Activated CD4-positive, alpha-beta T cell treated with anti-CD3 and anti-CD28 coated beads, Interleukin-10, Interleukin-2, amounts not matched to agents 100 ng/mL and 50 ng/mL, durations not matched to agents 16 hours and 8 hours (primary cell): ENCODE measurements around the gene VDR.
A peak's percentile ranks its signal among the peaks of the same experiment; 100 is the strongest.
"Not testable (repeated sequence)": the region's sequence is repeated elsewhere in the genome, so short reads cannot be mapped to it uniquely, and the experiment has no call there.

Source experiments
- DNase-seq: peaks from one replicate; pipeline ENCODE4 v3.0.0-alpha.2; 2020

VDR gene

DNA sequence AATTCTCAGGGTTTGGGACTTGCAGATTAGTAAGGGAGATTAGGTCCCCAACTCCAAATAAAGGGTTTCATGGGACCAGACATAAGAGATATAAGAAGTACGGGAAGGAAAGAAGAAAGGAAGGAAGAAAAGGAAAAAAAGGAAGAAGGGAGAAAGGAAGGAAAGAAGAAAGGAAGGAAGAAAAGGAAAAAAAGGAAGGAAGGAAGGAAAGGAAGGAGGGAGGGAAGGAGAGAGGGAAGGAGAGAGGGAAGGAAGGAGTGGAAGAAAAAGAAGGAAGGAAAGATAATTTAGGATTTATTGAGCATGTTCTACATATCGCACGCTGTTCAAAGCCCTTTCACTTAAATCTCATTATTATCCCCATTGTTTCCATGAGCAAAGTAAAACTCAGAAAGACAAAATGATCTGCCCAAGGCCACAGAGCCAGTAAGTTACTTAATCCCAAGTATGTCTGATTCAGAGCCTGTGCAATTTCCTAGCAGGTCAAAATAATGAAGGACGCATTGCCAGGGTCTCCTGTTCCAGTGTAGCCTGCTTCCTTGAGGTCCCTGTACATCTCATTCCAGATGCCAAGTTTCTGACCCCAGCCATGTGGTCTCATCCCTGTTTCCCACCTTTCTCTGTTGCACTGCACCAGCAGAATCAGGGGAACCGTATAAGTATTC, 81.2 kb downstream of the VDR start:
- DNase-seq: no peak

- no peak for DNase-seq
Measured at GRCh38 chr12:47822863-47823262, 81.9 kb downstream of the VDR start.

GRCh38 chr12:47822401-47822800, 82.4 kb downstream of the VDR start:
- DNase-seq: no peak

DNA sequence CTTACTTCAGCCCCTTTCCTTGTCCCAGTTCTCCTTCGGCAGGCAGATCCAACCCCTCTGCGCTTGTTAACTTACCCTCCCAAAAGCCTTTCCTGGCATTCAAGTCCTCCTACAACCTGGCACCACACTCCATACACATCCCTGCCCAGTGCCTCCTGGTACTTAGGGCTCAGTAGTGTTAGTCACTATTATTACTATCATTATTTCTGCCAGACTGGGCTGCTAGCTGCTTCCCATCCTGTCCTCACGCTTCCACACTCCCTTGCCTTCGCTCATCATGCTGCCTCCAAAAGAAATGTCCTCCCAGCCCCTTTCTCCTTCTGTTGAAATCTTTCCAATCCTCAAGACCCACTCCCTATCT, 83.5 kb downstream of the VDR start:
- DNase-seq: no peak

DNA sequence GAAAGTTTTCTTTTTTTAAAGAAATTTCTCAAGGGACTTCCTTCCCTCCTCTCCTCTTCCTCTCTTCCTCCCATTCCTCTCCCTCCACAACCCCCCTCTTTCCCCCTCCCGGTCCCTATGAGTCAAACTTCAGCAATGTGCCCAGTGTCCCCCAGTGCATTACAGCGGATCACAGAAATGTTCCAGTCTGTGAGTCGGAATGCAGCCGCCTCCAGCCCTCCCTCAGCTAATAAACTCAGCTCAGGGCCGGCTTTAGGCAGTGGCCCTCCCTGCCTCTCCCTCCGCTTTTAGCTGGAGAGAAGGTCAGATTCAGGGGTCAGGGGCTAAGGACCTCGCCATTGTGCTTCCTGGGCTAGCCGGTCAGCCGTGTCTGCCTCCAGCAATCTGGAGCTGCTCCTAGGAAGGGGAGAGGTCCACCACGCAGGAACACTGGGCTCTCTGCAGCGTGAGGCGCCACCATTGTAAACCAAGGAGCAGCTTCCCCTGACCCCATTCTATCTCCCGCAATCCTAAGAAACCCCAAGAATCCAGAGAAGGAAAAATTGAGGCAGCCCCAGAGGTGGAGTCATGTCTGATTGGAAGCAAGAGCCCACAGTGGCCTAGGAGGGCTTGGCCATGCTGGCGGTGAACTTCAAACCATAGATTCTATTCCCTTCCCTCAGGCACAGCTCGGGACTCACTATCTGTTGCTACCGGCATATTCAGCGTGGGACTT, 84.0 kb downstream of the VDR start:
- no peak for DNase-seq

DNA sequence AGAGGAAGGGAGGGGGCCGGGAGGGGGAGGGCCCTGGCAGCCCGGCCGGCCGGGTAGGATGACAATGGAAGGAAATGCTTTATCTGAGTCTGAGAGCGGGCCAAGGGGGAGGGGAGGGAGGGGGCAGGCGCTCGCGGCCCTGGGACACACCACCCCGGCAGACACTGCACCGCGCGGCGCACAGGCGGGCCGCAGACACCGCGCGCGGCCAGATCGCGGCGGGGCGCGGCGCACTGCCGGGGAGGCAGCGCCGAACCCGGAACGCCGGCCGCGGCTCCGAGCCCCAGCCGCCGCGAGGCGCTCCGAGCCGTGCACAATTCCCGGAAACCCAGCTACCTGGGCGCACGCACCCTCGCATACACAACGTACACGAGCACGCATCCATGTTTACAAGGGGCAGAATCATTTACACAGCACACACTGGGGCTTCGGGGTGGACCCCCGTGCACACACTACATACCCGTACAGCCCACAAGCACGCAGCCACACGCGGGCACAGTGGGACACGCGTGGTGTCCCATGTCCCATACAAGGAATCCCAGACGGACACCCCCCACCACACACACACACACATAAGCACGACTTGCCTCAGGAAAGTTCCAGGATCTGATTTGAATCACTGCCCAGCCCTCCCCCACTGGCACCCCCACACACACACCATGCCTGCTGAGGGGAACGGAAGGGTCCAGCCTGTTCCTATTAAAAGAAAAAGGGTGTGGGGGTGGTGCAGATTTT, 84.7 kb downstream of the VDR start, which contains the start of gene HDAC7:
TSS of gene HDAC7 (minus strand) at position 8 of the 735 bp plus-strand sequence. CDS start 118 bp downstream, outside the sequence.
- DNase-seq: peak; percentile 87

- peak; percentile 73 for DNase-seq
Measured at GRCh38 chr12:47819138-47819895, 85.5 kb downstream of the VDR start.

DNA sequence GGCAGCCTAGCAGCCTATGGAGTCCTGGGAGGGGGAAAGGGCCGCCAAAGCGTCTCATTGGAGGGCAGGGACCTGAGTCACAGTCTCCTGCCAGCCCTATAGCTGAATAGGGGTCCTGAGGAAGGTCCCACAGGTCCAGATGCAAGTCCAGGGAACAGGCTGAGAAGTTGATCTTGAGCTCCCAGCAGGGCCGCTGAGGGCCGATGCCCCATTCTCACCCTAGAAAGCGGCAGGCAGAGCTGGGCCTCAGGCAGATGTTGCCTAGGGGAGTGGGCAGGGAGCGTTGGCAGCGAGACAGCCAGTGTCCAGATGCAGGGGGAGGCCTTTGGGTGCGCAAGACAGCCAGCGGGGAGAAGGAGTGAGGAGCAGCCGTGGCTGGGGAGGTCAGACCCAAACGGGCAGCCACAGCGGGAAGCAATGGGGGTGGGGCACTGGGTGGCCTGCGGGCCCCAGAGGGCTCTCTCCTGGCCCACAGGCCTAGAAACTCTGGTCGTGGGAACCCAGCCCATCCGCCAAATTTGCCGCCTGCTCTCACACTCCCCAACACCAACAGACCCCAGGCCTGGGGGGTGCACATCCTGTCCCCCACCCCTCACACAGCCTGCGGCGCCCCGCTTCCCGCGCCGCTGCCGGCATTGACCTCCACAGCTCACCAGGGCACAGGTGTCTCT, 86.2 kb downstream of the VDR start:
- DNase-seq: peak; percentile 58

- no peak for DNase-seq
Measured at GRCh38 chr12:47818007-47818376, 86.8 kb downstream of the VDR start.

- peak; percentile 51 for DNase-seq
Measured at GRCh38 chr12:47817272-47818006, 87.4 kb downstream of the VDR start.

- no peak for DNase-seq
Measured at GRCh38 chr12:47816403-47817271, 88.2 kb downstream of the VDR start.

DNA sequence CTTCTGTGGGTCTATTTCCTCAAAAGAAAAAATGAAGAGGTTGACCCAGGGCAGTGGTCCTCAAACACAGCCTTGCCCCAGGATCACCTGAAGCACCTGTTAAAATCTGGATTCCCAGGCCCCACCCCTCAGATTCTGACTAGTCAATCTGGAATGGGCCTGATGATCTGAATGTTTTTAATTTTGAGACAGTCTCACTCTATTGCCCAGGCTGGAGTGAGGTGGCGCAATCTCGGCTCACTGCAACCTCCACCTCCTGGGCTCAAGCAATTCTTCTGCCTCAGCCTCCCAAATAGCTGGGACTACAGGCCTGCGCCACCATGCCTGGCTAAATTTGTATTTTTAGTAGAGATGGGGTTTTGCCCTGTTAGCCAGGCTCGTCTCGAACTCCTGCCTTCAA, 89.3 kb downstream of the VDR start:
- DNase-seq: not testable (repeated sequence)

DNA sequence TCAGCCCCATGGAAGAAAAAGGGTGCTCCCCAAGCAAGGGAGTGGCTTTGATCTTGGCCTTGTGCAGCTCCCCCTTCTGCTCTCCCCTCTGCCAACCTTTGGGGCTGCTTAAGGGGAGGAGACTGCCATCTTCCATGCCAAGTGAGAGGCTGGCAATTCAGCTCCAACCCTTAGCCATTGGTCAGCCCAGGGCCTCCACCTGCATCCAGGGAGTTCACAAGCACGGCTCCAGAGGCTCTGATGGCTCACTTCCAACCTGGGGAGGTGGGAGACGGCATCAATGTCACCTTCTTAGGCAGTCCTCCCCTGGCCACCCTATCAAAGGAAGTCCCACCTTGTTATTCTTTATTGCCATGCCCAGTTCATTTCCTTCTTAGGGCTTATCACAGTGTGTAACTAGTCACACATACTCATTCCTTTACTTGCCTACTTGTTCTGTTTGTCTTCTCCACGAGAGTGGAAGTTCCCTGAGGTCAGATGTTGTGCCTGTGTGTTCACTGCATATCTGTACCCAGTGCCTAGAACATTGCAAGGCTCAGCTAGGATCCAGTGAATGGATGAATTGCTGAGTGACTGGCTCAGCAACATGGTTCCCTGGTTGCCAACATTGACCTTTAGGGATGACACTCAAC, 90.1 kb downstream of the VDR start:
- peak; percentile 79 for DNase-seq

- peak; percentile 60 for DNase-seq
Measured at GRCh38 chr12:47813511-47814196, 91.1 kb downstream of the VDR start.

DNA sequence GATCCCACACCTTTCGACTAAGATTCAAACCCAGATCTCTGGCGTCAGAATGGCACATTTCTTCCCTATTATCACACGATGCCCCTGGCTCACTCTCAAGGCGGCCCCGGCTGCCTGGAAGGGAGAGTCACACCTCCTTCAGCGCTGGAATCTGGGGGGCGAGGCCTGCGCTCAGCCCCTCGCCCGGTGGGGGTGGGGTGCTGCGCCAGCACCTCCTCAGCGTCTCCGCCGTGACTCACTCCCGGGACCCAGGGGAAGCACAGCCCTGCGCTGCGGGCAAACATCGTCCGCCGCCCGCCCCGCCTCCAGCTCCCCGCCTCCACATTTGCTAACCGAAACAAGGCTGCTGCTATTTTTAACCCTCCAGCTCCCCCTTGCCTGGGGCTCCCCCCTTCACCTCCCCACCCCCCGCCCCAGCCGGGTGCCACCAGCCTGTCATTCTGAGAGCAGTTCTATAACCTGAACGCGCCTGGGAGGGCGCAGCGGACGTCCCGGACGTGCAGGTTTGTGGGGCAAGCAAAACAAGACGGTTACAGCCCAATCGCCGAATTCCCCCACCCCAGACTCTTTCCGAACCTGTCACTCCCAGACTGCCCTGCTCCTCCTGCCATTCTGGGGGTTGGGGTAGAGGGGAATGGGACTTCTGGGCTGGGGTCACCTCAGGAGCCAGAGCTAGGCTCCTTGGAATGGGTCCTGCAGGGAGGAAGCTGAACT, 91.8 kb downstream of the VDR start:
- peak; percentile 97 for DNase-seq

DNA sequence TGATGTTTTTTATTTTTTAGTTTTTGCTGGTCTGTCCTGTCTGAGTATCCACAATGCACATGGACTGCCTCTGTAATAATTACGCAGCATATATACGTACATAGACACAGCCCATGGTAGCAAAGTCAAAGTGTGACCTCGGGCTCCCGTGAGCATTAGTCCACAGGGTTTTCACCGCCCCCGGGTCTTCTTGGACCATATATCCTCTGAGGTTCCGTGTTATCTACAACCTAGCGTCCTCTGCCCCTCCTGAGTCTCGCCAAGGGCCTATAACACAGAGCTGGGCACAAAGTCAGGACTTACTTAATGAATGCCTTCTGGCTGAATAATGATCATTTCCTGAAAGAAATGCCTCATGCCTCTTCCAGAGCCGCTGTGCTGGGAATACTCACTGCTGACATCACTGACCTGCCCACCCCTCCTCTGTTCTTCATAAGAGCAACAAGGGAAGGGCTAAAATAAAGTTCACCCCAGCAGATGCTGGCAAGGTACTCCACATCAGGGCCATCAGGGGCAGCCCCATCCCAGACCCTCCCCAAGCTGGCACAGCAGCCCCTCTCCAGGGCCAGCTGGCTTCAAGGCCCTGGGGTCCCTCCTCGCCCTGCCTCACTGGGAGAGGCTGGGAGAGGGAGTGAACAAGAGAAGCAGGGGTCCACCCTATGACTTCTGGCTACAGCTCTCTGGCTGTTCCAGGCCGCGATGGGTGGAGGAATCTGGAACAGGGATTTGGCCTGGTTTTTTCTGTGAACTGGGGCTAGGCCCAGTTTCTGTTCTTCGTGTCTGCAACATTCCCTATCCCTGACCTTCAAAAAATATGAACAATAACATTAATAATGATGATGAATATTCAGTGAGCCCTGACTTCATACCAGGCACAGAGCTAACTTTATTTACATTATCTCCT, 93.0 kb downstream of the VDR start:
- no peak for DNase-seq

DNA sequence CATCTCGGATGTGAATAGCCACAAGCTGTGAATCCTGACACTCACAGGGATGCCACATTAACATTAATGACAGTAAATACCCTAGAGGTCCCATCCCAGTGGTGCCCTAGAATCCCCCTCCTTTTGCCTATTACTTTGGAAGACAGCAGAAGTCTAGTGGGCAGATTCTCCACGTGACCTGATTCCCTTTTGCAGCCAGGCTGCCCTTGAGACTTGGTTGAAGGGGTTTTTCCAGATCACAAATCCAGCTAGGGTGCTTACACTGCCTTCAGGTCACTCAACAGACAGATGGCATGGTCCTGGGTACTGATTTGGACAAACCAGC, 93.8 kb downstream of the VDR start:
- DNase-seq: no peak

GRCh38 chr12:47809518-47809917, 95.3 kb downstream of the VDR start:
- not testable (repeated sequence) for DNase-seq
